NCI-H2196 treated with DMSO at 0.1 percent for 48 hours (cell line): ENCODE results near the gene ACTG1.

ENCODE experiments used
- DNase-seq: peaks from one replicate; lab custom pipeline; 2025; ENCODE audit not compliant: unreplicated experiment; lab: John Stamatoyannopoulos, UW

The ACTG1 gene

GRCh38 chr17:81466564-81467472, 45.8 kb downstream of the ACTG1 start:
- DNase-seq = no peak

- DNase-seq = no peak
Observed at GRCh38 chr17:81465910-81466309, 46.7 kb downstream of the ACTG1 start.

- no peak for DNase-seq
Observed at GRCh38 chr17:81464586-81464985, 48.0 kb downstream of the ACTG1 start.

GRCh38 chr17:81463506-81463905, 49.1 kb downstream of the ACTG1 start:
- no peak for DNase-seq

- no peak for DNase-seq
Observed at GRCh38 chr17:81462506-81463125, 50.0 kb downstream of the ACTG1 start.

GRCh38 chr17:81461607-81462500, 50.7 kb downstream of the ACTG1 start:
- DNase-seq = no peak

- DNase-seq = no peak
Observed at GRCh38 chr17:81460856-81461460, 51.6 kb downstream of the ACTG1 start.
